Kidney (tissue), 14 donors: ENCODE results near the gene TRIM59. TPM values are rescaled to one million over a fixed set of nuclear protein-coding genes. Genes with fewer than 3 reads are reported as not detected.

Experiments
- DNase-seq, 5 donors: peaks; one replicate each; pipeline ENCODE4 v3.0.0-alpha.2; 2013 to 2020
- FAIRE-seq: peaks from 2 replicates; lab custom pipeline; 2012; peaks lifted over from hg19 to GRCh38; lab: Jason Lieb, UNC
- H3K27ac ChIP-seq, 2 donors: one replicate each; pipeline ENCODE4 v1.7.0; 2013; ENCODE audit warnings: low read depth in 2 of 2, low read length in 2 of 2, inconsistent platforms in 1 of 2
- H3K27me3 ChIP-seq: one replicate; pipeline ENCODE4 v1.7.1; 2013; ENCODE audit warnings: low read length, inconsistent platforms; ENCODE audit not compliant: control insufficient read depth, insufficient read depth
- H3K36me3 ChIP-seq, 3 donors: one replicate each; pipeline versions ENCODE4 v1.7.0 to v1.7.1; 2013; ENCODE audit warnings: low read length in 3 of 3, control low read depth in 1 of 3, inconsistent platforms in 1 of 3; ENCODE audit not compliant: insufficient read depth in 3 of 3, control insufficient read depth in 2 of 3
- H3K4me1 ChIP-seq, 3 donors: one replicate each; pipeline versions ENCODE4 v1.7.0 to v1.7.1; 2013; ENCODE audit warnings: low read length in 3 of 3, inconsistent platforms in 1 of 3, low read depth in 1 of 3; ENCODE audit not compliant: control insufficient read depth in 2 of 3, insufficient read depth in 2 of 3
- H3K4me3 ChIP-seq, 3 donors: one replicate each; pipeline versions ENCODE4 v1.7.0 to v1.8.1; 2013; ENCODE audit warnings: low read length in 3 of 3, control low read depth in 1 of 3, inconsistent platforms in 1 of 3
- H3K9ac ChIP-seq, 3 donors: one replicate each; pipeline versions ENCODE4 v1.7.0 to v1.7.1; 2013; ENCODE audit warnings: low read length in 3 of 3, control low read depth in 1 of 3, inconsistent platforms in 1 of 3
- H3K9me3 ChIP-seq, 3 donors: one replicate each; pipeline versions ENCODE4 v1.7.0 to v1.7.1; 2013; ENCODE audit warnings: low read length in 3 of 3, control low read depth in 1 of 3, inconsistent platforms in 1 of 3; ENCODE audit not compliant: control insufficient read depth in 2 of 3, insufficient read depth in 1 of 3
- CTCF ChIP-seq: IDR thresholded peaks from 3 replicates; pipeline ENCODE4 v1.5.1; 2012; ENCODE audit warnings: mild to moderate bottlenecking, moderate library complexity, borderline replicate concordance; ENCODE audit not compliant: insufficient read depth; ENCODE audit errors: extremely low read depth
- intact Hi-C: fragments of 100-400 bp; cut with DNase I; formaldehyde crosslinking; loops from one replicate; pipeline ENCODE4 v1.11.1; 2022
- polyA plus RNA-seq: library from polyadenylated mRNA; stranded (reverse); fragments of 350-450 nt; fragmentation: Illumina TruSeq; extraction: RNeasy Lipid Tissue Mini Kit (QIAGEN cat#74804); gene quantifications from one replicate; pipeline ENCODE4 v1.2.3, GENCODE V29; 2014; ENCODE audit warnings: low read depth, low replicate concordance; ENCODE audit not compliant: insufficient read depth
- total RNA-seq: library from RNA; stranded (reverse); fragmentation: NEBNext Ultra II Directional; extraction: Animal tissue kit (Norgen Biotek cat#: 25700); gene quantifications from one replicate; pipeline ENCODE4 v1.2.1, GENCODE V29; 2021
- donor health status: control.
- donor health status: control.
- donor health status: control.
- donor health status: control.
- donor health status: control.
- donor health status: DM: yes; HTN: yes; CAD: no.
- donor health status: Normal renal cell carcinoma (clear cell type).

TRIM59 gene
- total and polyA plus RNA-seq, 2 donors from 2014 or later: 0.84 to 4.8 TPM

- Histone ChIP-seq H3K27ac (peak overlapping the region; percentile 85 to 88), H3K9me3 (no peaks in the 10 kb centered on the region), H3K4me3 (peak overlapping the region; percentile 92 to 100 (median 99)), H3K9ac (peak overlapping the region; percentile 43 to 99 (median 80)), H3K4me1 (peaks cover 0 to 6% (median 0%) of the 10 kb centered on the region in 3 donors), H3K36me3 (no peaks in the 10 kb centered on the region), H3K27me3 (no peaks in the 10 kb centered on the region)
- intact Hi-C loops: no loop called here
- TF ChIP-seq CTCF: no peak
- DNase-seq: no peak
- no peak for FAIRE-seq
Measured at GRCh38 chr3:160398820-160399124, 50.8 kb downstream of the TRIM59 start.

- intact Hi-C loops: no loop called here
- Histone ChIP-seq H3K36me3 (no peaks in the 10 kb centered on the region), H3K27ac (peak overlapping the region in 1 of 2 donors; percentile 37), H3K4me3 (no peak overlapping the region), H3K9ac (no peak overlapping the region), H3K27me3 (no peaks in the 10 kb centered on the region), H3K9me3 (no peaks in the 10 kb centered on the region), H3K4me1 (peaks cover 0 to 6% (median 0%) of the 10 kb centered on the region in 3 donors)
- DNase-seq: no peak
- TF ChIP-seq CTCF: no peak
- no peak for FAIRE-seq
Measured at GRCh38 chr3:160395297-160395696, 54.3 kb downstream of the TRIM59 start.

- Histone ChIP-seq H3K36me3 (no peaks in the 10 kb centered on the region), H3K9me3 (no peaks in the 10 kb centered on the region), H3K4me1 (peaks cover 0 to 6% (median 0%) of the 10 kb centered on the region in 3 donors), H3K4me3 (no peak overlapping the region), H3K27ac (no peak overlapping the region), H3K9ac (no peak overlapping the region), H3K27me3 (no peaks in the 10 kb centered on the region)
- TF ChIP-seq CTCF: no peak
- intact Hi-C loops: no loop called here
- DNase-seq (no peak), FAIRE-seq (no peak)
Measured at GRCh38 chr3:160394009-160394392, 55.6 kb downstream of the TRIM59 start.

DNA sequence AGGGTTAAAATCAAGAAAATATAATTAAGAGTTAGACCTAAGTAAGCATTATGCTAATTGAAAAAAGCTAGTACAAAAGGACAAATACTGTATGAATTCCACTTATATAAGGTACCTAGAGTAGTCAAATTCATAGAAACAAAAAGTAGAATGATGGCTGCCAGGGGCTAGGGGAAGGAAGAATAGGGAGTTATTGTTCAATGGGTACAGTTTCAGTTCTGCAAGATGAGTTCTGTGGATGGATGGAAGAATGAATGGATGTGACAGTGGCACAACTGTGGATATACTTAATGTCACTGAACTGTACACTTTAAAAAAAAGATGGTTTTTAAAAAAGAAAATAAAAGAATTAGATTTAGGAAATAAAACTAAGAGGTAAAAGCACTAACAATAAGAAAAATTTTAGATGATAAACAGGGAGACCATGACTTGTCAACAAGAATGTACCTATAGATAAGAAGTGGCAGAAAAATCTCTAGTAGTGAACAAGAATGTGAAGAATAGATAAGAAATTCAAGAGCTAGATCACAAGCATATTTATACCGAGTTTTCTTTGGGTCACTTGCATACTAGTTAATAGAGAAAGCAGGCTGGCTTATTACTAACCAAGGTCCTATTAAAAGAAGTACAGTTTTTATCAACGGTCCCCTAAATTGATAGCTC lies 56.1 kb downstream of the TRIM59 start:
- FAIRE-seq (no peak), DNase-seq (no peak)
- no peaks in the 10 kb centered on the region for H3K36me3 ChIP-seq
- no peak overlapping the region for H3K27ac ChIP-seq
- intact Hi-C loops: no loop called here
- peaks cover 0 to 5% (median 0%) of the 10 kb centered on the region in 3 donors for H3K4me1 ChIP-seq
- H3K9me3 ChIP-seq: no peaks in the 10 kb centered on the region
- no peak overlapping the region for H3K9ac ChIP-seq
- H3K4me3 ChIP-seq: no peak overlapping the region
- no peaks in the 10 kb centered on the region for H3K27me3 ChIP-seq
- TF ChIP-seq CTCF: no peak
